ENCODE data around the gene APOL2.

The APOL2 gene

GRCh38 chr22:36180038-36180880, 59.1 kb downstream of the APOL2 start:
- Histone ChIP-seq H2AFZ (ENCODE audit: low read length) (0 out of 2 replicates have a peak overlapping the region, but pooled peaks have one; percentile 78), H3K9ac (ENCODE audit: low read length) (peak overlapping the region; percentile 31; the same call in 1 of the 2 replicates)

DNA sequence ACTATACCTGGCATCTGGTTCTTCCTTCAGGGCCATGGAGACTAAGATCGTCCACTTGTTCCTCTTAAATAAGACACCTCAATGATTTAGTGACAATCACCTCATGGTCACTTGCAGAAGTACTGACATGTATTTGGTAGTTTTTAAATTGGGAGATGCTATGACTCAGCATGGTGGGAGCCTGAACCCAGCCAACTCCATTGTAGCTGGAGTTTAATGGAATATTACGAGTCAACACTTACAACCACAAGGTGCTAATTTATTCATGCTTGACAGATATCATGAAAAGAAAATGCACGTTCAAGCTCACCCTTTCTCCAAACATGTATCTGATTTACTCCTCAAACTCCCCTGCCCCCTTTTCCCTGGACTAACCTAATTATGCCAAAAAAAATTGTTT, 62.2 kb downstream of the APOL2 start:
- Histone ChIP-seq H3K27ac (ENCODE audit: low read depth, low read length, poor library complexity, severe bottlenecking) (no peak overlapping the region), H3K4me3 (ENCODE audit: low read depth, low read length, poor library complexity, severe bottlenecking) (no peak overlapping the region), H4K20me1 (ENCODE audit: insufficient read depth, low read length) (no peaks in the 10 kb centered on the region), H3K27me3 (ENCODE audit: insufficient read depth, low read length) (no peaks in the 10 kb centered on the region), H3K9ac (ENCODE audit: low read length) (no peak overlapping the region), H3K9me3 (ENCODE audit: low read length) (no peaks in the 10 kb centered on the region), H3K4me2 (ENCODE audit: low read length) (no peak overlapping the region), H3K4me1 (ENCODE audit: insufficient read depth, low read length, severe bottlenecking) (peaks cover 4% of the 10 kb centered on the region), H2AFZ (ENCODE audit: low read length) (no peak overlapping the region), H3K36me3 (ENCODE audit: insufficient read depth, low read length) (no peaks in the 10 kb centered on the region), H3K9me2 (ENCODE audit: low read depth, low read length) (no peaks in the 10 kb centered on the region), H3F3A (ENCODE audit: insufficient read depth, low read length) (no peaks in the 10 kb centered on the region; the same call in 1 of the 2 replicates), H3K79me2 (ENCODE audit: insufficient read depth, low read length) (no peaks in the 10 kb centered on the region)
- TF ChIP-seq EZH2 (IDR thresholded peaks at IDR 0.05; ENCODE audit: borderline replicate concordance, low read length), result no peak
- TF ChIP-seq, protein P1, sequence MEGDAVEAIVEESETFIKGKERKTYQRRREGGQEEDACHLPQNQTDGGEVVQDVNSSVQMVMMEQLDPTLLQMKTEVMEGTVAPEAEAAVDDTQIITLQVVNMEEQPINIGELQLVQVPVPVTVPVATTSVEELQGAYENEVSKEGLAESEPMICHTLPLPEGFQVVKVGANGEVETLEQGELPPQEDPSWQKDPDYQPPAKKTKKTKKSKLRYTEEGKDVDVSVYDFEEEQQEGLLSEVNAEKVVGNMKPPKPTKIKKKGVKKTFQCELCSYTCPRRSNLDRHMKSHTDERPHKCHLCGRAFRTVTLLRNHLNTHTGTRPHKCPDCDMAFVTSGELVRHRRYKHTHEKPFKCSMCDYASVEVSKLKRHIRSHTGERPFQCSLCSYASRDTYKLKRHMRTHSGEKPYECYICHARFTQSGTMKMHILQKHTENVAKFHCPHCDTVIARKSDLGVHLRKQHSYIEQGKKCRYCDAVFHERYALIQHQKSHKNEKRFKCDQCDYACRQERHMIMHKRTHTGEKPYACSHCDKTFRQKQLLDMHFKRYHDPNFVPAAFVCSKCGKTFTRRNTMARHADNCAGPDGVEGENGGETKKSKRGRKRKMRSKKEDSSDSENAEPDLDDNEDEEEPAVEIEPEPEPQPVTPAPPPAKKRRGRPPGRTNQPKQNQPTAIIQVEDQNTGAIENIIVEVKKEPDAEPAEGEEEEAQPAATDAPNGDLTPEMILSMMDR (IDR thresholded peaks at IDR 0.05; ENCODE audit: low read length), result no peak

More at GRCh38 chr22:36180038-36180880, 59.1 kb downstream of the APOL2 start:
- no peaks in the 10 kb centered on the region for H4K20me1 ChIP-seq (ENCODE audit: insufficient read depth, low read length)
- no peaks in the 10 kb centered on the region for H3K79me2 ChIP-seq (ENCODE audit: insufficient read depth, low read length)
- H3K27me3 ChIP-seq (ENCODE audit: insufficient read depth, low read length), result no peaks in the 10 kb centered on the region; the same call in 1 of the 2 replicates
- H3K4me3 ChIP-seq (ENCODE audit: low read depth, low read length, poor library complexity, severe bottlenecking), result no peak overlapping the region
- peak overlapping the region; percentile 28; the same call in 1 of the 2 replicates for H3K4me2 ChIP-seq (ENCODE audit: low read length)
- TF ChIP-seq, protein P1 (IDR thresholded peaks at IDR 0.05; ENCODE audit: low read length), result peak; percentile 86
- no peak for TF ChIP-seq EZH2 (IDR thresholded peaks at IDR 0.05; ENCODE audit: borderline replicate concordance, low read length)
- no peak overlapping the region for H3K27ac ChIP-seq (ENCODE audit: low read depth, low read length, poor library complexity, severe bottlenecking)
- no peaks in the 10 kb centered on the region for H3K9me3 ChIP-seq (ENCODE audit: low read length)
- peaks cover 4% of the 10 kb centered on the region for H3K4me1 ChIP-seq (ENCODE audit: insufficient read depth, low read length, severe bottlenecking)
- H3K36me3 ChIP-seq (ENCODE audit: insufficient read depth, low read length), result no peaks in the 10 kb centered on the region
- no peaks in the 10 kb centered on the region for H3K9me2 ChIP-seq (ENCODE audit: low read depth, low read length)
- no peaks in the 10 kb centered on the region for H3F3A ChIP-seq (ENCODE audit: insufficient read depth, low read length)
